ENCODE measurements around the gene HMX2.
"Not testable (repeated sequence)": the region's sequence is repeated elsewhere in the genome, so short reads cannot be mapped to it uniquely, and the experiment has no call there.

HMX2 gene

GRCh38 chr10:123150986-123151736 lies 3.2 kb downstream of the HMX2 start:
- DNase-seq (ENCODE audit: low spot score) = no peak

- DNase-seq (ENCODE audit: low spot score) = no peak
Observed at GRCh38 chr10:123151737-123152135, 3.8 kb downstream of the HMX2 start.

- no peak for DNase-seq (ENCODE audit: low spot score)
Observed at GRCh38 chr10:123153486-123154091, 5.7 kb downstream of the HMX2 start.

- peak; percentile 100 for DNase-seq (ENCODE audit: low spot score)
Observed at GRCh38 chr10:123154092-123154710, 6.3 kb downstream of the HMX2 start, which contains the start of gene BUB3. TSS of gene BUB3 (plus strand) at chr10:123154402. CDS start at chr10:123154918, 516 bp downstream.

GRCh38 chr10:123154711-123155505 lies 7.0 kb downstream of the HMX2 start:
- no peak for DNase-seq (ENCODE audit: low spot score)

GRCh38 chr10:123156078-123156477 lies 8.1 kb downstream of the HMX2 start:
- no peak for DNase-seq (ENCODE audit: low spot score)

GRCh38 chr10:123157210-123157609 lies 9.3 kb downstream of the HMX2 start:
- DNase-seq (ENCODE audit: low spot score) = no peak

- DNase-seq (ENCODE audit: low spot score) = no peak
Observed at GRCh38 chr10:123158682-123159081, 10.7 kb downstream of the HMX2 start.

- no peak for DNase-seq (ENCODE audit: low spot score)
Observed at GRCh38 chr10:123160311-123160980, 12.5 kb downstream of the HMX2 start.

- DNase-seq (ENCODE audit: low spot score) = no peak
Observed at GRCh38 chr10:123164319-123164718, 16.4 kb downstream of the HMX2 start.

- no peak for DNase-seq (ENCODE audit: low spot score)
Observed at GRCh38 chr10:123165445-123166072, 17.6 kb downstream of the HMX2 start.

- no peak for DNase-seq (ENCODE audit: low spot score)
Observed at GRCh38 chr10:123166618-123167017, 18.7 kb downstream of the HMX2 start.

- DNase-seq (ENCODE audit: low spot score) = no peak
Observed at GRCh38 chr10:123170961-123171360, 23.0 kb downstream of the HMX2 start.

- not testable (repeated sequence) for DNase-seq (ENCODE audit: low spot score)
Observed at GRCh38 chr10:123171616-123172015, 23.7 kb downstream of the HMX2 start.

- no peak for DNase-seq (ENCODE audit: low spot score)
Observed at GRCh38 chr10:123175389-123176387, 27.8 kb downstream of the HMX2 start.

- not testable (repeated sequence) for DNase-seq (ENCODE audit: low spot score)
Observed at GRCh38 chr10:123178390-123178789, 30.5 kb downstream of the HMX2 start.

- no peak for DNase-seq (ENCODE audit: low spot score)
Observed at GRCh38 chr10:123180101-123181090, 32.5 kb downstream of the HMX2 start.

GRCh38 chr10:123183724-123184123 lies 35.8 kb downstream of the HMX2 start:
- no peak for DNase-seq (ENCODE audit: low spot score)

- DNase-seq (ENCODE audit: low spot score) = no peak
Observed at GRCh38 chr10:123187781-123188180, 39.8 kb downstream of the HMX2 start.
